HCT116 (cell line): ENCODE measurements around the gene CALCB. TPM values are rescaled to one million over a fixed set of nuclear protein-coding genes. Genes with fewer than 3 reads are reported as not detected.

Experiments
- ATAC-seq: fragments of 200-7000 bp; cut with Tn5 transposase; 2 replicates; pipeline ENCODE4 v1.9.1; 2020; ENCODE audit warnings: mild to moderate bottlenecking, moderate library complexity
- BruUV-seq: library from RNA; stranded (reverse); fragments of 400-500 nt; replicated peaks from 2 replicates; lab custom pipeline; 2021; lab: Mats Ljungman, UMichigan
- CTCF ChIA-PET: fragments of 300-600 bp; sonication (Branson Sonifier 250); formaldehyde crosslinking; loops from one replicate; lab custom pipeline; 2021; ENCODE audit warnings: antibody characterized with exemption; lab: Charles Lee
- POLR2A ChIA-PET: fragments of 300-600, 350-600 bp; sonication (Branson Sonifier 250); formaldehyde crosslinking; loops from one replicate; lab custom pipeline; 2021; ENCODE audit warnings: antibody characterized with exemption; lab: Charles Lee
- RAD21 ChIA-PET, 2 experiments: fragments of 300-600 bp; sonication (Branson Sonifier 250); formaldehyde crosslinking; loops; one replicate each; lab custom pipeline; 2023; ENCODE audit warnings: low total read pairs in 2 of 2; ENCODE audit not compliant: uncharacterized antibody in 2 of 2, unreplicated experiment in 2 of 2, low non-redundant PET in 1 of 2; lab: Charles Lee
- DNase-seq: peaks from one replicate; pipeline ENCODE4 v3.0.0-alpha.2; 2010; ENCODE audit warnings: low read depth, low spot score
- H2AFZ ChIP-seq: fragments of 200-600 bp; shearing (Covaris generic), sonication (generic); 2 replicates; pipeline ENCODE4 v1.6.1; 2017; ENCODE audit warnings: low read depth, mixed run types, mixed read lengths, antibody characterized with exemption, low read length; ENCODE audit not compliant: poor library complexity, severe bottlenecking
- H3K27ac ChIP-seq: 2 replicates; pipeline ENCODE4 v1.5.1; 2012; ENCODE audit warnings: low read depth, low read length
- H3K27me3 ChIP-seq: fragments of 200-600 bp; sonication (generic); 2 replicates; pipeline ENCODE4 v1.6.1; 2016; ENCODE audit warnings: mixed run types, low read length, mixed read lengths; ENCODE audit not compliant: insufficient read depth
- H3K36me3 ChIP-seq, 2 experiments: fragments of 200-500 bp in 1 of 2; fragments of 200-600 bp in 1 of 2; sonication (Bioruptor generic) in 1 of 2; sonication (generic) in 1 of 2; 2 replicates each; pipeline versions ENCODE4 v1.5.1 to v1.6.1; 2014 to 2016; ENCODE audit warnings: low read length in 2 of 2, inconsistent platforms in 1 of 2, mixed read lengths in 1 of 2, mixed run types in 1 of 2; ENCODE audit not compliant: insufficient read depth in 2 of 2, control insufficient read depth in 1 of 2
- H3K4me1 ChIP-seq, 2 experiments: fragments of 200-600 bp in 1 of 2; sonication (generic) in 1 of 2; 2 replicates each; pipeline versions ENCODE4 v1.5.1 to v1.6.1; 2012 to 2017; ENCODE audit warnings: low read length in 2 of 2, inconsistent platforms in 1 of 2, mild to moderate bottlenecking in 1 of 2, mixed read lengths in 1 of 2, mixed run types in 1 of 2, moderate library complexity in 1 of 2; ENCODE audit not compliant: insufficient read depth in 2 of 2, control insufficient read depth in 1 of 2
- H3K4me2 ChIP-seq: fragments of 200-600 bp; sonication (generic); 2 replicates; pipeline ENCODE4 v1.6.1; 2017; ENCODE audit warnings: mixed run types, low read length, mixed read lengths
- H3K4me3 ChIP-seq, 2 experiments: fragments of 200-600 bp in 1 of 2; sonication (generic) in 1 of 2; replicated peaks in 1 of 2; 2 replicates each; pipeline ENCODE4 v1.5.1; 2011 to 2016; ENCODE audit warnings: low read length in 2 of 2, control low read depth in 1 of 2, low read depth in 1 of 2, mild to moderate bottlenecking in 1 of 2, mixed read lengths in 1 of 2, mixed run types in 1 of 2
- H3K79me2 ChIP-seq: fragments of 200-600 bp; sonication (generic); 2 replicates; pipeline ENCODE4 v1.6.1; 2017; ENCODE audit warnings: mild to moderate bottlenecking, mixed run types, low read length, moderate library complexity, mixed read lengths; ENCODE audit not compliant: insufficient read depth
- H3K9ac ChIP-seq: fragments of 200-600 bp; sonication (generic); 2 replicates; pipeline ENCODE4 v1.6.1; 2016; ENCODE audit warnings: low read length, mixed read lengths
- H3K9me2 ChIP-seq: fragments of 200-600 bp; sonication (generic), shearing (Covaris generic); 2 replicates; pipeline ENCODE4 v1.6.1; 2017; ENCODE audit warnings: mixed run types, mild to moderate bottlenecking, moderate library complexity; ENCODE audit not compliant: insufficient read depth
- H3K9me3 ChIP-seq, 2 experiments: fragments of 200-500 bp in 1 of 2; fragments of 200-600 bp in 1 of 2; sonication (Bioruptor generic) in 1 of 2; sonication (generic) in 1 of 2; 2 replicates each; pipeline ENCODE4 v1.6.1; 2014 to 2017; ENCODE audit warnings: low read length in 2 of 2, mixed read lengths in 2 of 2, inconsistent platforms in 1 of 2, low read depth in 1 of 2, mild to moderate bottlenecking in 1 of 2, mixed run types in 1 of 2, moderate library complexity in 1 of 2; ENCODE audit not compliant: control insufficient read depth in 1 of 2, insufficient read depth in 1 of 2
- H4K20me1 ChIP-seq: fragments of 200-600 bp; sonication (generic), shearing (Covaris generic); 2 replicates; pipeline ENCODE4 v1.6.1; 2017; ENCODE audit warnings: mixed run types, mild to moderate bottlenecking, moderate library complexity; ENCODE audit not compliant: insufficient read depth
- CEBPB ChIP-seq: IDR thresholded peaks from 2 replicates; pipeline ENCODE4 v1.6.1; 2012; ENCODE audit warnings: low read depth
- EGR1 ChIP-seq: IDR thresholded peaks from 2 replicates; pipeline ENCODE4 v1.6.1; 2012; ENCODE audit warnings: low read depth
- FOSL1 ChIP-seq: IDR thresholded peaks from 2 replicates; pipeline ENCODE4 v1.6.1; 2012; ENCODE audit warnings: low read depth
- POLR2A ChIP-seq: IDR thresholded peaks from 2 replicates; pipeline ENCODE4 v1.7.0; 2011; ENCODE audit warnings: borderline replicate concordance; ENCODE audit not compliant: insufficient read depth, insufficient read length; ENCODE audit errors: extremely low read depth
- SIN3A ChIP-seq: IDR thresholded peaks from 2 replicates; pipeline ENCODE4 v1.6.1; 2012; ENCODE audit warnings: low read depth
- SP1 ChIP-seq: IDR thresholded peaks from 2 replicates; pipeline ENCODE4 v1.6.1; 2012; ENCODE audit warnings: low read depth
- TCF7L2 ChIP-seq: IDR thresholded peaks from 2 replicates; pipeline ENCODE4 v1.7.0; 2011; ENCODE audit warnings: borderline replicate concordance, inconsistent platforms; ENCODE audit not compliant: insufficient read depth, insufficient read length; ENCODE audit errors: extremely low read depth
- ZBTB33 ChIP-seq: IDR thresholded peaks from 2 replicates; pipeline ENCODE4 v1.6.1; 2011; ENCODE audit warnings: mild to moderate bottlenecking, low read length, moderate library complexity; ENCODE audit not compliant: insufficient replicate concordance; ENCODE audit errors: extremely low read depth
- ZNF274 ChIP-seq: fragments of 200-500 bp; sonication (Bioruptor generic); IDR thresholded peaks from 2 replicates; pipeline ENCODE4 v1.6.1; 2014; ENCODE audit warnings: mild to moderate bottlenecking, low read depth, low read length, inconsistent platforms
- intact Hi-C: fragments of 100-400 bp; cut with micrococcal nuclease; formaldehyde crosslinking; loops from 2 replicates; pipeline ENCODE4 v1.10.0; 2022
- total RNA-seq: library from RNA; stranded (reverse); gene quantifications from one replicate; pipeline ENCODE4 v1.2.1, GENCODE V29; 2021; ENCODE audit not compliant: unreplicated experiment

Gene CALCB
- total RNA-seq, 1 experiment from 2014 or later: 0.22 TPM

GRCh38 chr11:15099267-15099666 is 25.9 kb downstream of the CALCB start:
- RAD21 ChIA-PET: interaction anchor here in 1 of 2 experiments (2.0 kb wide), 1 partner anchor 60 kb away, joined by 9 read pairs; no protein-coding TSS in a partner anchor
- Histone ChIP-seq H3K4me2 (no peak overlapping the region), H4K20me1 (no peaks in the 10 kb centered on the region), H3K9me2 (no peaks in the 10 kb centered on the region), H3K9ac (no peak overlapping the region), H3K4me3 (no peak overlapping the region), H3K36me3 (no peaks in the 10 kb centered on the region), H3K27me3 (no peaks in the 10 kb centered on the region; the same call in 1 of the 2 replicates), H3K79me2 (no peaks in the 10 kb centered on the region), H3K27ac (no peak overlapping the region), H3K9me3 (no peaks in the 10 kb centered on the region), H2AFZ (no peak overlapping the region), H3K4me1 (no peaks in the 10 kb centered on the region; a peak in 1 of 4 replicates)
- DNase-seq: no peak
- no peak for TF ChIP-seq TCF7L2
- no peak for TF ChIP-seq ZNF274
- TF ChIP-seq SIN3A: no peak
- no peak for TF ChIP-seq POLR2A
- no peak for TF ChIP-seq ZBTB33
- TF ChIP-seq EGR1: no peak
- TF ChIP-seq SP1: no peak
- TF ChIP-seq FOSL1: no peak
- TF ChIP-seq CEBPB: no peak
- intact Hi-C loops: no loop called here
- POLR2A ChIA-PET: no interaction called here
- CTCF ChIA-PET: interaction anchor here (1.0 to 4.1 kb wide), 7 partner anchors 12 to 191 kb away, joined by 3 to 42 read pairs (median 13); no protein-coding TSS in a partner anchor
- no TSS peak for BruUV-seq
- ATAC-seq: no peak
